HT-29 (cell line): ENCODE results near the gene LRP5. TPM values are rescaled to one million over a fixed set of nuclear protein-coding genes. Genes with fewer than 3 reads are reported as not detected.

Experiments used
- DNase-seq: peaks from one replicate; pipeline ENCODE4 v3.0.0-alpha.2; 2015; ENCODE audit warnings: low spot score
- total RNA-seq: library from RNA; depleted of rRNA; stranded (reverse); fragments of >200 nt; shearing (Covaris generic); gene quantifications from 2 replicates; pipeline ENCODE4 v1.2.3, GENCODE V29; 2014; rRNA removed

LRP5 gene
- 165 and 199 TPM in 2 replicates for total RNA-seq

GRCh38 chr11:68312117-68312779, at the start of gene LRP5:
TSS of gene LRP5 (plus strand) at chr11:68312591. CDS start at chr11:68312715, 124 bp downstream.
- no peak for DNase-seq

- no peak for DNase-seq
These were observed 48.9 kb upstream of the LRP5 start for GRCh38 chr11:68263444-68264035.

- DNase-seq: no peak
These were observed 48.1 kb upstream of the LRP5 start for GRCh38 chr11:68264244-68264643.

- no peak for DNase-seq
These were observed 47.5 kb upstream of the LRP5 start for GRCh38 chr11:68264741-68265540.

GRCh38 chr11:68266121-68266891, 46.1 kb upstream of the LRP5 start:
- no peak for DNase-seq

- DNase-seq: no peak
These were observed 45.2 kb upstream of the LRP5 start for GRCh38 chr11:68266936-68267880.

DNA sequence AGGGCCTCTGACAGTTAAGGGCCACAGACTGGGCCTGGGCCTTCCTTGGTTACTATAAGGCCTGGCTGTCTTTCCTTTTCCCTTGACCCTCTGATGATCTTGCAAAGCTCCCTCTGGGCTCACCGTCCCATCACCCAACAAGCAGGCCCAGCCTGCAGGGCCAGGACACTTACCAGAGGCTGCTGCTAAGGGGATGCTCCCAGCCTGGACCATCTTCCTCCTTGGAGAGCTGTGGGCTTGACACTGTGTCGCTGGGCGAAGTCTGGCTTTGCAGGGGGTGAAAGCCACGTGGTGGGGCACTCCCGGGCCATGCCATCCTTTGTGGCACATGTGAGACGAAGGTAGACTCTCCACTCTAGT, 44.5 kb upstream of the LRP5 start:
- no peak for DNase-seq

GRCh38 chr11:68269414-68270081, 42.8 kb upstream of the LRP5 start:
- DNase-seq: no peak

GRCh38 chr11:68270196-68271022, 42.0 kb upstream of the LRP5 start:
- no peak for DNase-seq

DNA sequence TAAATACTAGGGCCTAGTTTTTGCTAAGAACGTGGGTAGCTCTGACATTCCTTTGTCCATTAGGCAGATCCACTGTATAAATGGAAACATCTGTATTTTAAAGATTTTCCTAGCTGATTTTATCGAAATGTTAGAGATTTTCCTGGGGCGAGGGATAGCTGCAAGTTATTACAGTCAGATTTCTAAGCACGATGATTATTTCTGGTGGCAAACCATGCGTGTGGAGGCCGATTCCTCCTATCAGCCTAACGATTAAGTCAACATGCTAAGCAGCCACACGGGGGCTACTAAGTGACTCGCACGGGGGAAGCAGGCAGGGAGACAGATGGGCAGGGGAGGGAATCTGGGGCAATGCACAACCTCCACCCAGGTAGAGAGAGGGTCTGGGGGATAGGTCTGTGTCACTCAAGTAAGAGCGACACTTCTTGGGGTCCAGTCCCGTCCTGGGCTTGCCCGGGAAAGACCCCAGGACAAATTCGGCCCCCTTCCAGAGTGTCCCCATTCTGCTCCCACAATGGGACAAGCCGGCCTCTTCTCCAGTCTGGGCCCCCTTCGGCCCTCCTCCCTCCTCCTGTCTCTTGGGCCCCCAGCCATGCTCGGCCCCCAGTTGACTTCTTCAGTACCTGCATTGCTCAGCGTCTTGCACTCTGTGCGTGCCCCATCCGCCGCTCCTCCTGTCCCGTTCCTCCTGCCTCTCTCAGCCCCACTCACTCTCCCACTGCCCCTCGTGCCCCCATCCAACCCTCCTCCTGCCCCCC, 41.2 kb upstream of the LRP5 start:
- peak; percentile 90 for DNase-seq

DNA sequence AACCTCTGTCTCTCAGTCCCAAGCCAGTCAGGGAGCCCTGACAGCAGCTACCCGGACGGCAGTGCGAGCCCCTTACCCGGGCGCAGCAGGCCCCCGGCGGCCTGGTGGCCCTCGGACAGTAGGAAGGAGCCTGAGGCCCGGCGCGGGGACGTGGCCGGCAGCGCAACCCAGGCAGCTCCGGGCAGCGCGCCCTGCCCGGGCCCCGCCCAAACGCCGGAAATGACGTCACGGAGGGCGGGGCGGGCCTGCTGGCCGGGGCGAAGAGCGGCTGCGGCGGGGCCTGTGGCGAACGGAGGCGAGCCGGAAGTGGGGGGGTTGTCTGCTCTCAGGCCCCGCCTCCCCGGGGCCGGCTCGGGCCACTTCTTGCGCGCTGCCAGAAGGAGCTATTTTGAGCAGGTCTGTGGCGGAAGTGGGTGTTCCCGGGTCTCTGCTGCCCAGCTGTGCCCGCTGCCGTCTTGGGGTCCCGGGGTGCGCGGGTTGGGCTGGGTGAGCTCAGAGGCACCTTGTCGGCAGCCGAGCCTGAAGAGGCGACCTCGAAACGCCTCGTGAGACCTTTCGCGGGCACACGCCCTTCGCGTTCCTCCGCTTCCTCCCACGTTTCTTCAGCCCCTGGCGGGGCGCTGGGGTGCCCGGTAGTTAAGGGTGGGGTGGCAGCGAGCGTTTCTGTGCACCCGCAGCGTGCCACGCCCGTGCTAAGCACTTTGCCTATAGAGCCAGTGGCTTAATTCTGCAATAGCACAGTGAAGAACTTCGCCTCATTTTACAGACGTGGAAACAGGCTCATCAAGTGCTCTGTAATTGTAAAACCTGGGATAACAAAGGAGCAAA, 40.4 kb upstream of the LRP5 start, which contains the start of gene C11orf24:
Gene C11orf24 (minus strand): TSS at position 193 of the 828 bp plus-strand sequence. CDS start 8,206 bp downstream, outside the sequence.
- peak; percentile 98 for DNase-seq

- no peak for DNase-seq
These were observed 39.2 kb upstream of the LRP5 start for GRCh38 chr11:68273026-68273738.

- DNase-seq: no peak
These were observed 38.1 kb upstream of the LRP5 start for GRCh38 chr11:68274306-68274705.

GRCh38 chr11:68275721-68276507, 36.5 kb upstream of the LRP5 start:
- DNase-seq: no peak

DNA sequence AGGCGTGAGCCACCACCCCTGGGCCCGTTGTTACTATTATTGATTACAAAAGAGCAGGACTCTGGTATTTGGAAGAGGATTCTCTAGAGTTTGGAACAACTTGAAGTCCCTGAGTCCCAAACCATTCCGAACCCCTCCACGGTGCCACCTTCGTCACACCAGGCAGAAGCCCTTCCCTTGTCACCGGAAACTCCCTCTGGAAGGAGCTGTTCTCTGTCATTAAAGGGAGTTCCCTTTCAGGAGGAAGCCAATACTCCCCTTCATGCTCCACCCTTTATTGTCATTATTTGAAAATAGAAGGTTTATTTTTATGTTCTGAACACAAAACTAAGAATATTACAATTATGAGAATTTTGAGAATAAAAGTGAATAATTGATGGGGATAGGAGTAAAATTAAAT, 35.5 kb upstream of the LRP5 start:
- DNase-seq: no peak

DNA sequence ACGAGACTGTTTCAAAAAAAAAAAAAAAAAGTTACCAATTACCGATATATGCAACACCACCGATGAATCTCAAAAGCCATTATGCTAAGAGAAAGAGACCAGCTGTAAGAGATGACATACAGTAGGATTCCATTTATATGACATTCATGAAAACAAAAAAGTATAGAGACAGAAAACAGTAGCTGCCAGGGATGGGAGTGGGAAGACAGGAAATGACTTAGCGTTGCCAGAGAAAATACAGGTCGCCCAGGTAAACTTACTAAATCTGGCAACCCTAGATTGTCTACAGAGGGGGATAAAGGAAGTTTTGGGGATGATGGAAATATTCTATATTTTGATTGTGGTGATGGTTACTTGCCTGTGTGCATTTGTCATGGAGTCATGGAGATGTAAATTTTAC, 32.7 kb upstream of the LRP5 start:
- no peak for DNase-seq
